Measurements from ENCODE around the gene TRAF7. TPM values are rescaled to one million over a fixed set of nuclear protein-coding genes. Genes with fewer than 3 reads are reported as not detected.

Gene TRAF7
- total and polyA plus RNA-seq, 2 of the 8 experiments (the other 6 are each of a cell fraction or from before 2014, with no cell fraction given) = 96.8 to 148 TPM

DNA sequence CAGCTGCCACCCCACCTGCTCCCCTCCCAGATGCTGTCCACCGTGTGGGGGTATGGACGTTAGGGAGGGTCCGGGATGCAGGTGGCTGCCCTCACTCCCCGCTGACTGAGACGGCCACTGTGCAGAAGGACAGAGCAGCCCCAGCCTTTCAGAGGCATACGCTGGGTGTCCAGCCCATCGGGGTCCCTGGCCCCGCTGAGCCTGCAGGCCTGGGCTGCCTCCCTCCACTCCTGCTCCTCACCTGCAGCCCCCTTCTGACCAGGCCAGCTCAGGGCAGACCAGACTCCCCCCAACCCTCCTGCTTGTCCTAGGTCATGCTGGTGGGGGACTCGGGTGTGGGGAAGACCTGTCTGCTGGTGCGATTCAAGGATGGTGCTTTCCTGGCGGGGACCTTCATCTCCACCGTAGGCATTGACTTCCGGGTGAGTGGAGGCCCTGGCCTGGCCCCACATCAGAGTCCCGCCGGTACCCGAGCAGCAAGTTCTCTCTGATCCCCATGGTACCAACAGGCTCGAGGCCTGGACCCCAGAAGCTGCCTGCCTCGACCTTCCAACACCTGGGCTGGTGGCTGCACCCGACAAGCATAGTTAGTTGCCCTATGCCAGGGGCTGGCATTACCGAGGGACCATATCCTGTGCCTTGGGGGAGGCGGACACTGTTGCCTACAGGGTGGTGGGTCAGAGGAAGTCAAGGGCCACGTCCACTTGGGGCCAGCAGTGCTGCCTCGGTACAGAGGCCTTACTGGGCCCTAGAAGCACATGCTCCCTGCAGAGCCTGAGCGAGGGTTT is 5.8 kb upstream of the TRAF7 start (continued):
- TF ChIP-seq, protein P1, sequence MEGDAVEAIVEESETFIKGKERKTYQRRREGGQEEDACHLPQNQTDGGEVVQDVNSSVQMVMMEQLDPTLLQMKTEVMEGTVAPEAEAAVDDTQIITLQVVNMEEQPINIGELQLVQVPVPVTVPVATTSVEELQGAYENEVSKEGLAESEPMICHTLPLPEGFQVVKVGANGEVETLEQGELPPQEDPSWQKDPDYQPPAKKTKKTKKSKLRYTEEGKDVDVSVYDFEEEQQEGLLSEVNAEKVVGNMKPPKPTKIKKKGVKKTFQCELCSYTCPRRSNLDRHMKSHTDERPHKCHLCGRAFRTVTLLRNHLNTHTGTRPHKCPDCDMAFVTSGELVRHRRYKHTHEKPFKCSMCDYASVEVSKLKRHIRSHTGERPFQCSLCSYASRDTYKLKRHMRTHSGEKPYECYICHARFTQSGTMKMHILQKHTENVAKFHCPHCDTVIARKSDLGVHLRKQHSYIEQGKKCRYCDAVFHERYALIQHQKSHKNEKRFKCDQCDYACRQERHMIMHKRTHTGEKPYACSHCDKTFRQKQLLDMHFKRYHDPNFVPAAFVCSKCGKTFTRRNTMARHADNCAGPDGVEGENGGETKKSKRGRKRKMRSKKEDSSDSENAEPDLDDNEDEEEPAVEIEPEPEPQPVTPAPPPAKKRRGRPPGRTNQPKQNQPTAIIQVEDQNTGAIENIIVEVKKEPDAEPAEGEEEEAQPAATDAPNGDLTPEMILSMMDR (IDR thresholded peaks at IDR 0.05; ENCODE audit: control extremely low read depth in 1 of 3, insufficient read depth in 1 of 3, low read depth in 1 of 3, low read length in 3 of 3) = 0 out of 4 replicates have a peak, but pooled peaks of 1 of the 3 experiments have one; percentile 0
- TF ChIP-seq TAF7 (optimal IDR thresholded peaks at IDR 0.05; ENCODE audit: borderline replicate concordance, low read depth, low read length) (no peak), JUN (IDR thresholded peaks at IDR 0.05; ENCODE audit: low read depth, low read length) (no peak), NANOG (IDR thresholded peaks at IDR 0.05; ENCODE audit: insufficient read depth, low read depth, low read length, poor library complexity, severe bottlenecking) (no peak), POLR2A (IDR thresholded peaks at IDR 0.05; ENCODE audit: control extremely low read depth in 1 of 2, low read depth in 2 of 2, low read length in 2 of 2) (peak in 1 of 2 experiments; percentile 20; a peak in 1 of 3 replicates), SUZ12 (IDR thresholded peaks at IDR 0.05; ENCODE audit: low read length) (no peak)
- TF ChIP-seq, protein P2, sequence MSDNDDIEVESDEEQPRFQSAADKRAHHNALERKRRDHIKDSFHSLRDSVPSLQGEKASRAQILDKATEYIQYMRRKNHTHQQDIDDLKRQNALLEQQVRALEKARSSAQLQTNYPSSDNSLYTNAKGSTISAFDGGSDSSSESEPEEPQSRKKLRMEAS (IDR thresholded peaks at IDR 0.05) = peak; percentile 39; the same call in 1 of the 2 replicates
- TF ChIP-seq, protein P3, sequence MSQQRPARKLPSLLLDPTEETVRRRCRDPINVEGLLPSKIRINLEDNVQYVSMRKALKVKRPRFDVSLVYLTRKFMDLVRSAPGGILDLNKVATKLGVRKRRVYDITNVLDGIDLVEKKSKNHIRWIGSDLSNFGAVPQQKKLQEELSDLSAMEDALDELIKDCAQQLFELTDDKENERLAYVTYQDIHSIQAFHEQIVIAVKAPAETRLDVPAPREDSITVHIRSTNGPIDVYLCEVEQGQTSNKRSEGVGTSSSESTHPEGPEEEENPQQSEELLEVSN (IDR thresholded peaks at IDR 0.05) = no peak
